Astrocyte of the cerebellum (primary cell): ENCODE results near the gene EPHA8.

Source experiments
- DNase-seq: peaks from one replicate; pipeline ENCODE4 v3.0.0-alpha.2; 2011; ENCODE audit warnings: low read depth
- H3K4me3 ChIP-seq: 2 replicates; pipeline ENCODE4 v1.5.1; 2011; ENCODE audit warnings: mild to moderate bottlenecking, low read depth, low read length, moderate library complexity
- CTCF ChIP-seq: IDR thresholded peaks from 2 replicates; pipeline ENCODE4 v1.5.1; 2012; ENCODE audit warnings: low read length, low read depth, moderate library complexity, mild to moderate bottlenecking; ENCODE audit errors: missing control alignments
- in situ Hi-C: cut with HindIII; loops from 2 replicates; pipeline ENCODE4 v1.10.0; 2017; ENCODE audit warnings: low sequenced_read_pairs

The EPHA8 gene

DNA sequence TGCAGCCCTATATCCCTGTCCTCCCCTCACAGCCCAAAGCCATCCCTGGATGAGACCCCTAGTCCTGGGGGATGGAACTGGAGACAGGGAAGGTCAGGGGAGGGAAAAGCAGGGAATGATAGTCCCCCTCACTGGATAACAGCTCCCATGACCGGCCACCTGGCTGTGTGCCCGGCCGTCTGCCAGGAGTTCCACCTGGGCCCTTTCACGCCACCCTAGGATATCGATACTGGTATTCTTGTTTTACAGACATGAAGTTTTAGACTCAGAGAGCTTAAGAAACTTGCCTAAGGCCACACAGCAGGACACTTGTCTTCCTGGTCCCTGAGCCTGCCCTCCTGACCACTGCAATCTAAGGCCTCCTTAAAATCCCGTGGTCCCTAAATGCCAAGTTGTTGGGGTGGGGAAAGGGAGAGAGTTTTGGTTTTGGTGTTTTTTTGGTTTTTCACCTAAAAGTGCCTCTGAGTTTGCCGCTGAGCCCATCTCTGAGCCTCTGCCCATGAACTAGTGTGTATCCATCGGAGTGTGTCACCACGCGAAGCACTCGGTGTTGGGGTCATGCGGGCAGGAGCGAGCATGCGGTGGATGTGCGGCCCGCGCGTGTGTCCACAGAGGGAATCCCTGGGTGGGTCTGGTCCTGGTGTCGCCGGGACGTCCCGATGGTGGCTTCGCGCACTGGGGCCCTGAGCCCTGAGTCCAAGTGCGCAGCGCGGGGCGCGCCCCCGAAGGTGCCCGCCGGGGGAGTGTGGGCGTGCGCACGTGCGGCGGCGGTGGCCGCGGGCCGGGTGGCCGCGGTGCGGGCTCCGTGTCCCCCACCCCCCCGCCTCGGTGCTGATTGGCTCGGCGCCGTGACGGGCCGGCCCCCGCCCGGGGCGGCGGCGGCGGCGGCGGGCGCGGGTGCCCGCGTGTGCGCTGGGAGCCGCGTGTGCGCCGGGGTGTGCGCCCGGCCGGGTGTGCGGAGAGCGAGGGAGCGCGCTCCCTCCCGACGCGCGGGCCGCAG is at the start of gene EPHA8:
TSS of gene EPHA8 (plus strand) at position 906 of the 1,000 bp plus-strand sequence. CDS start 147 bp downstream, outside the sequence.
- in situ Hi-C loops = no loop called here
- no peak for DNase-seq
- H3K4me3 ChIP-seq = no peak within 1 kb of the TSS

GRCh38 chr1:22516906-22517571 is 46.2 kb upstream of the EPHA8 start:
- TF ChIP-seq CTCF = no peak
- in situ Hi-C loops = no loop called here
- no peak overlapping the region for H3K4me3 ChIP-seq
- no peak for DNase-seq

More for the DNA sequence above, at the start of gene EPHA8:
- no peak for TF ChIP-seq CTCF

- DNase-seq = peak; percentile 24
- in situ Hi-C loops = no loop called here
- H3K4me3 ChIP-seq = no peak overlapping the region
- no peak for TF ChIP-seq CTCF
These were observed 45.3 kb upstream of the EPHA8 start for GRCh38 chr1:22517956-22518355.

DNA sequence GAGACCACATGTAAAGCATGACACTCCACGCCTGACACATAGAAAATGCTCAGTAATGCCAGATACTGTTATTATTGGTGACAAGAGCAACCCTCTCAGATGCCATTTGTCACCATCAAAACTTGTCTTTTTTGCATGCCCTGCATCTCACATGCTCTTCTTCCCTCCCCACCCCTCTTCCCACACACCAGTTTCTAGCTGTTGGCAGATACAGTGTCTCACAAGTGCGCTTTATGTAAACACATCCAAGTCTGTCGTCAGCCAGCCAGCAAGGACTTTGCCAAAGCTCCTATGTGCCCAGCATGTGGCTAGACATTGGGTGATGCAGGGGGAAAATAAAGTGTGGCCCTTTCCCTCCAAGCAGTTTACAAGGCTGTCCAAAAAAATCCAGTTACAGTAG is 44.9 kb upstream of the EPHA8 start:
- no peak overlapping the region for H3K4me3 ChIP-seq
- DNase-seq = no peak
- in situ Hi-C loops = no loop called here
- TF ChIP-seq CTCF = no peak

DNA sequence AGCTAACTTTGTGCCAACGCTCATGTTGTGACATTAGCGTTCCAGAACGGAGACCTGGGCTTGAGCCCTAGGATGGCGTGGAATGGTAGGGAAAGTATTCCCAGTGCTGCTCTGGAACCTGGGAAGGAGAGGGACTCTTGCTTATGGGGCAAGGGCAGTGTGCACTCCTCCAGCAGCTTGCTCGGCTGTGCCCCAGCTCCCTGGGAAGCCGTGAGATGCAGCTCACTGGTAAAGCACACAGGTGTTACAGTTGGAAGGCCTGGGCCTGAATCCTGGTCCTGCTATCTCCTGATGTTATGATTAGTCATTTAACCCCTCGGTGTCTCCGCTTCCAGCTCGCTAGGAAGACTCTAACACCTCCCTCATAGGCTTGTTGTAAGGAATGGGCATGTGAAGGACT is 42.4 kb upstream of the EPHA8 start:
- TF ChIP-seq CTCF = no peak
- DNase-seq = no peak
- in situ Hi-C loops = no loop called here
- no peak overlapping the region for H3K4me3 ChIP-seq

- in situ Hi-C loops = no loop called here
- no peak for DNase-seq
- TF ChIP-seq CTCF = no peak
- H3K4me3 ChIP-seq = no peak overlapping the region
These were observed 41.6 kb upstream of the EPHA8 start for GRCh38 chr1:22521692-22522091.
